Keratinocyte (primary cell): ENCODE results near the gene RYR2.

Source experiments
- CTCF ChIP-seq, 3 experiments: IDR thresholded peaks in 1 of 3; conservative IDR thresholded peaks in 1 of 3; optimal IDR thresholded peaks in 1 of 3; 2 replicates in 2 of 3; 3 replicates in 1 of 3; pipeline versions ENCODE3 to v1.5.1; 2011; ENCODE audit warnings: low read length in 3 of 3, mild to moderate bottlenecking in 3 of 3, moderate library complexity in 2 of 3, control low read depth in 1 of 3, inconsistent platforms in 1 of 3; ENCODE audit not compliant: insufficient read depth in 2 of 3; ENCODE audit errors: extremely low read depth in 1 of 3
- EZH2 ChIP-seq: IDR thresholded peaks from one replicate; pipeline ENCODE4 v1.6.1; 2012; ENCODE audit warnings: inconsistent platforms, mild to moderate bottlenecking, low read length, moderate library complexity

- TF ChIP-seq CTCF (optimal IDR thresholded peaks at IDR 0.05 in 1 of 3, IDR thresholded peaks at IDR 0.05 in 1 of 3, conservative IDR thresholded peaks at IDR 0.05 in 1 of 3; ENCODE audit: extremely low read depth in 1 of 3, insufficient read depth in 2 of 3, low read length in 3 of 3) (no peak), EZH2 (no peak)
Observed at GRCh38 chr1:237492359-237492758, 450.4 kb downstream of the RYR2 start.
